HG02678 (cell line): ENCODE data around the gene PLEKHG2.

Source experiments
- ATAC-seq: cut with Tn5 transposase; IDR thresholded peaks from one replicate; pipeline ENCODE4 v1.9.1; 2021; ENCODE audit warnings: mild to moderate bottlenecking, moderate library complexity; ENCODE audit not compliant: unreplicated experiment

Gene PLEKHG2

DNA sequence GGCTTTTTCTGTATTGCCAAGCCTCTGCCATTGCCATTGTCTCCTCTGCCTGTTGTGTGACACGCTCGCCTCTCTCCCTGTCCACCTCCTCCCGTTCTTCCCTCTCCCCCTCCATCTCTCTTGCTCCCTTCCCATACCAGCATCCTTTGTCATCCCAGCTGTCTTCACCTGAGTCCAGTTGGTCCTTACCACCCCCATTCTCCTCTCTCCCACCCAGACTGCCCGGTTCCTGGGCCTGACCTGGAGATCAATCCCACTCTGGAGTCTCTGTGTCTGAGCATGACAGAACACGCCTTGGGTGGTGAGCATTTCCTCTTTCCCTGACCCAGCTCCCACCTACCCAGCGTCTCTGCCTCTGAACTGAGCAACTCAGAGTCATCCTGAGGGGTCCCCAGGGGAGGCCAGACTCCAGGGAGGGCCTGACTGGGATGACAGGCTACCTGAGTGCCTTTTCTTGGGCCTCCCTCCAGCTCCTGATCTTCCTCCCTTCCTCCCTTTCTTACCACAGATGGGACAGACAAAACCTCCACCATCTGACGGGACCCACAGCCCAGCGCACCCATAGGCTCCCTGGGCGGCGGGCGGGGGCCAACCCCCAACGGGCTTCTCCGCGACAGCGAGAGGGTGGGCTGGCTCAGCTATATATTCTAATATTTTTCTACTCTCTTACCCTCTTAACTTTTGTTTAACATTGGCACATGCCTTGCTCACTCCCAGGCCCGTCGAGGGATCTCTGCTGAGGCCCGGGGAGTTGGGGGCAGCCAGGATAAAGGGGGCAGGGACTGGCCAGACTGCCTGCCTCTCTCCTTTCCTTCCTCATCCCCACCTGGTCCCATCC is 29.3 kb upstream of the PLEKHG2 start:
- no peak for ATAC-seq

DNA sequence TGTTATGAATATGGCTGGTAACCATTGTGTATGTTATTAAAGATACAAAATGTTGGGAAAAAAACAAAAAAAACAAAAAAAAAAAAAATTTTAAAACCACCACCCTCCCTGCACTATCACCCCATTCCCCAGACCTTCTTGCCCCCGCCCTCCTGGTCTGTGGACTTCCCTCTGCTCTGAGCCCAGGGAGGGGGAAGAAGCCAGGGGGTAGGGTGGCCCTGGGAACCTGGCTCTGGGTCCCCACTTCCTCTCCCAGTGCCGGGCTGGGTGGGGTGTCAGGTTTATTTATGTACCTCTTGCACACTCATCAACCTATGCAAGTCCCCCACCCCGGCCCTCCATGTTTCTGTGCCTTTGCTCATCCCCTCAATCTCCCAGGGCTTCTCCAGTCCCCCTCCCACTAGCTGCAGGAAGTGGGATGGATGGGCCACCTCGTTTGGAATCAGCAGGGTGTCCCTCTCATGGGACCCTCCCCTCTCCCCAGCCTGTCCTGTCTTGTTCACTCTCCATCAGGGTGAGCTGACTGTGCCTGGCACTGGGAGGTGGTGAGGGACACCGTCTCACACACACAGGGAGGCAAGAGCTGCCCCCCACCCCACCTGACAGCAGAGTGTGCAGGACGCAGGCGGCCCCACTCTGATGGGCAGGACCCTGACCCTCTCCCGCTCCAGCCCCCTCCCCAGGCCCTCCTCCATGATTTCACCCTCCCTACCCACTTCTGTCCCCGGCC is 27.5 kb upstream of the PLEKHG2 start:
- ATAC-seq, result no peak

DNA sequence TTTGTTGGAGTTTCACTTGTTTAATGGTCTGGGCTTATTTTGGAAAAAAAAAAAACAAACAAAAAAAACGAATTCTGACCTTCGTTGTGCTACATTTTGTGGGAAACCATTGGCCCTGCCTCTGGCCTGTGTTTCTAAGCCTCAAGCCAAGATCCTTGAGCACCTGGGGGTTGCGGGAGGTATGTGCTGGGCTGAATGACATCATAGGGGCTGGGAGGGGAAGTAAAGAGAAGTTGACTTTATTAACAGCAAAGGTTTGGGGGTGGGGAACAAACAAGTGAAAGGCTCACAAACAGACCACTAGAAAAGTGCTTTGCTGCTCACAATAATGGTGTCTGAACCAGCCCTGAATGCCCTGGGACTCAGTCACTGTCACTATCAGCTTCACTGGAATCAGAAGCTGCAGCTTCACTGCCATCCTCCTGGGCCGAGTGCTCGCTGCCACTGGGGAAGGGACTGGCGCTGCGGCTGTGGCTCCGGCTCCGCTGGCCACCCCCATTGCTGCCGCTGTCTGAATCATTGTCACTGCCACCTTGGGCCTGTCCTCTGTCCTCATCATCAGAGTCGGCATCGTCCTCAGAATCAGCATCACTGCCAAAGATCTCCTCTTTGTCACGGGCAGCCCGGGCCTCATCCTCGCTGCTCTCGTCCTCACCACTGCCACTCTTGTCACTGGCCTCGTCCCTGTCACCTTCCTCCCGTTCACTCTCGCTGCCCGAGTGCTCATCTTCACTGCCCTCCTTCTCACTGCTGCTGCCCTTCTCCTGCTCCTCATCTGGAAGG is 26.6 kb upstream of the PLEKHG2 start:
- no peak for ATAC-seq

DNA sequence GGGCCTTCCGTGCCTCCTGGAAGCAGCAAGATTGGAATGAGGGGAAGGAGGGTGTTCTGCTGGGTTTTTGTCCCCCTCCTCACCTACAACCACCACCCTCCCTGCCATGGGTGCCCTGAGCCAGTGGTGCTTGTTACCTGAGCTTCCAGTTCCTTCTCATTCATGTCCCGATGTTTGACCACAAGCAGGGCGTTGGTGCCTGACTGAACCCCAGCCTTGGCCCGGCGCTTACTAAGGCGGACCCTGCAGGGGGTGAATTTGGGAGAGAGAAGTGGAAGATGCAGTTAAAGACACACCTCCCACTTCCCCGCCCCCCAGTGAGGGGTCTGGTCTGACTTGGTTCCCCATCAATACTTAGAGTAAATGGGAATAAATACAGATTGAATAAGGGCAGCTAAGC is 25.9 kb upstream of the PLEKHG2 start:
- ATAC-seq, result no peak

DNA sequence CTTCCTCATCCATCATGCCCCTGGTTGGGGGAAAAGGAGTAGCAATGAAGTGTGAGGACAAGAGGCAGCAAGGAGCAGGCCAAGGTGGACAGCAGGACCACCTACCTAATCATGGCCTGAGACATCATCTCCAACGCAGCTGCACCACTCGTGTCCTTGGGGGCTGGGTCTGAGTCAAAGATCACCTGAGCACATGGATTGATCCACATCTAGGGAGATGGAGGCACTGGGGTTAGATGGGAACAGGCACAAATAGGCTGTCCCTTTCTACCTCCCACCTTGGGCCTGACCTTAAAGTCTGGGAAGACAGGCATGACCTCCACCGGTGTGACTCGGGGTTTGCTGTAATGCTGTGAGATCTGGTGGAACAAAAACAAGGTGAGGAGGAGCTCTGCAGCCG is 23.8 kb upstream of the PLEKHG2 start:
- no peak for ATAC-seq

DNA sequence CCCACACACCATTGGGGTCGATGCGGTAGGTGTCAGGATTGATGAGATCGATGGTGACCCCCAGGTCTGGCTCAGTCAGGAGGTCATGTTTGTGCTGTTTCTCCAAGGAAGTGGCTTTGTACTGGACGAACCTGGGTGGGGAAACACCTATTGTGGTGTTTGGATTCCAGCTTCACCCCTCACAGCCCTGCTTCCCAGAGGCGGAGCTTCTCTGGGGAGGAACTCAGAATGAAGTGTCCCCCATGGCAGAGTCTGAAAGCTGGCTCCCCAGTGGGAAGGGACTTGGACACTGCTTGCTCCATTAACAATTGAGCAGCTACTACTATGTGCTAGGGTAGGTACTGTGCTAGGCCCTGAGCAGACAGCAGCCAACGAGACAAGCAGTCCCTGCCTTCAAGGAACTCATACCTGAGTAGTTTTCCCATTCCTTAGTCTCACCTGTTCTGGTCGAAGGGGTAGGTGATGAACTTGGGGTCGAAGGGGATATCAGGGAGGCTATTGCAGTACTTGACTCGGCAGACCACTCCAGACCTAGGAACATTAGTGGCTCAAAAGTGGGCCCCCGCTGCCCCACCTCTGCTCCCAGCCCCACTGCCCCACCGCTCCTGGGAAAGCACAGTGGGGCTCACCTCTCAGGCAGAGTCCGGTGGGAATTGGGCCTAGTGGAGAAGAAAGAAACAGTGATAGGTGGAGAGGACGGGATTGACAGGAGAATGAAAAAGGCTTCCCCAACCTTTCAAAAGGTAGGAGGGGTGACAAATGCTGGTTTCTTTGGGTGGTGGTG is 22.6 kb upstream of the PLEKHG2 start:
- no peak for ATAC-seq

DNA sequence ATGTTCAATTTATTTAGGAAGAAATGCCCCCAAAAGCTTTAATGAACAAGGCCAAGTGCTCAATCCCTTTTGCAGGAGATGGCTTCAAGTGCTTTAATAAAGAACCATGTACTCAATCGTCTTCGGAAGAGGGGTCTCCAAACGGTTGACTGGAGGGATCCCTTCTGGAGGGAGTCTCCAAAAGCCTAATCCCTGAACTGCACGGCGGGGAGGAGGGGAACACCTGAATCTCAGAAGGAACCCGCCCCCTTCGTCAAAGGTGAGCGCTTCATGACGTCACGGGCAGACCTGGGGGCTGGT is 22.1 kb upstream of the PLEKHG2 start:
- no peak for ATAC-seq

DNA sequence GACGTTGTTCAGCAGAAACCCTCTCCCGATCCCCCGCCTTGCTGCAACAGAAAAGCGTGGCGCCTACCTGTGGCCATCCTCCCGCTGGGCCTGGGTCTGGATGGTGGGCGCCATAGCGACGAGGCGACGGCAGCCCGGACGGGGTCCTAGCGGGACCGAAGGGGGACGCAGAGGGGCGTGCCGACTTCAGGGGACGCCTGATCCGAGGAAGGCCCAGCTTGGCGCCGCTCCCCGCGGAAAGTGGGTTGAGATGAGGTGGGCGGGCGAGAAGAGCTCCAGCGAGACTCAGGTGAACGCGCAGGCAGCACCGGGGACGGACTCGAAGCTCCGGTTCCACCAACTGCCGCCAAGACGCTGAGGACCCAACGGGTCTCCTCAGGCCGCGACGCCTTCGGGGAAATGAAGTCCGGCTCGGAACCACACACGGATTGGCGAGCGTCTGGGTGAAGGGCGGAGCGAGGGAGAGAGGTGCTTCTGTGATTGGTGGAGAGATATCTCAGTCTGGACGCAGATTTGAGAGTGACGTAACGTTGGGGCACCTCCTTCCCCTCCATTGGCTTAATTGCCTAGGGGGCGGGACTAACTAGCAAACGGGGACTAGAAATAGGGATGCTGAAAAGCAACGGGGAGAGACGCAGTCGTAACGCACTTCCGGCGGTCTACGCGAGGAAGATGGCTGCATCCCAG is 21.6 kb upstream of the PLEKHG2 start, which contains the start of the genes MED29 and PAF1:
Gene MED29, plus strand, starts transcription at position 628 of the 687 bp plus-strand sequence. Its CDS starts 45 bp downstream, at position 673.
Gene PAF1, minus strand, starts transcription at position 356 of the 687 bp plus-strand sequence. Its CDS starts 242 bp downstream, at position 114.
- ATAC-seq, result peak; percentile 94

DNA sequence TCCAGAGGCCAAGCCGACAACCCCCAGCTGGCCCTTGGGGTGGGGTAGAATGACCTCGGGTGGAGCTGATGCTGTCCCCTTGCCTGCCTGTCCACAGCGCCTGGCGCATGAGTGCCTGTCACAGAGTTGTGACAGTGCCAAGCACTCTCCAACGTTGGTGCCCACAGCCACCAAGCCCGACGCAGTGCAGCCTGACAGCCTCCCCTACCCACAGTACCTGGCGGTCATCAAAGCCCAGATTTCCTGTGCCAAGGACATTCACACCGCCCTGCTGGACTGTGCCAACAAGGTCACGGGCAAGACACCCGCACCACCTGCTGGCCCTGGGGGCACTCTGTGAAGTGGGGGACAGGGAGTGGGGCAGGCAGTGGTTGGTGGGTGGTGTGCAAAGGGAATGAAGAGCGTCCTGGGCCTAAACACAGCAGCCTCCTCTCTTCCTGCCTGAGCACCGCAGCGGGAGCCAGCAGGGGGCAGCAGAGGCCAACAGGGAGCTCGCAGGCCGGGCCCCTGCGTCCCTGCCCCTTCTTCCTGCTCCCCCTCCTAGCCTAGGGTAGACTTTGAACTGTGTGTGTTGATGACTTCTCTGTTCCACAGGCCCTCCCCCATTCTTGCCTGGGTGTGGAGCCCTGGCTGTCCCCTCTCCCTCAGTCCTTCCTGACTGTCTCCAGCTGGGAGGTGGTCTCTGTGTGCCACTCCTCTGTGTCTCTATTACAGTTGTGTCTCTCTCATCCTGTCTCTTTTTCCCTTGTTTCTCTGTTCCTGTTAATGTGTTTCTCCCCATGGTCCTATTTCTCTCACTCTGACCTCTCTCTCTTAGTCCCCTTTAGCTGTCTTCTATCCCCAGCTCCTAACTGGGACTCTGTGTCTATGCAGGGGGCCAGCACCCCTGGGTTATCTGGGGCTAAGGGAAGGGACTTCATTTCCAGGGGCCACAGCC is 14.8 kb upstream of the PLEKHG2 start:
- no peak for ATAC-seq

DNA sequence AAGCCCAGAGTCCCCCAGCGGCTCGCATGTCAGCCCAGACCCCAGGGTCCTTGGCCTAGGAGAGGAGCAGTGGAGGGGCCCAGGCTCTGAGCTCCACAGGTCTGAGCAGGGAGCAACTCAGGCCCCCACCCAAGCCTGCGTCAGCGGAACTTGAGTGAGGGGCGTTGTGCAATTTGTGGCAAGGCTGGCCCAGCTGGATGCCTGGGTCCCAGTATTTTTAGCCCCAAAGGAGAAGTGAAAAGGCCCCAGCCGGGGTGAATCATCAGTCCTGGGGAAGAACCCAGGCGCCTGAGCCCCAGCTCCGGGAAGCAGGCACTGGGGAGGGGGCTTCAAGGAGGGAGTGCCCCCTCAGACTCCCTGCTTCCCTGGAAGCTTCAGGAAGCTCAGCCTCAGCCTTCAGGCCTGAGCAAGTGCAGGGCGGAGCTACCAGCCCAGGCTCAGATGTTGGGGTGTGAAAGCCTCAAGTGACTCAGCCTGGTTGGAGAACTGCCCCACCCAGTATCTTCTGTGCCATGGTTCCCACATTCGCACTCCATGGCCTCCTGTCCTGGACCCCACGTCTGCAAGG is 14.1 kb upstream of the PLEKHG2 start:
- ATAC-seq, result no peak

DNA sequence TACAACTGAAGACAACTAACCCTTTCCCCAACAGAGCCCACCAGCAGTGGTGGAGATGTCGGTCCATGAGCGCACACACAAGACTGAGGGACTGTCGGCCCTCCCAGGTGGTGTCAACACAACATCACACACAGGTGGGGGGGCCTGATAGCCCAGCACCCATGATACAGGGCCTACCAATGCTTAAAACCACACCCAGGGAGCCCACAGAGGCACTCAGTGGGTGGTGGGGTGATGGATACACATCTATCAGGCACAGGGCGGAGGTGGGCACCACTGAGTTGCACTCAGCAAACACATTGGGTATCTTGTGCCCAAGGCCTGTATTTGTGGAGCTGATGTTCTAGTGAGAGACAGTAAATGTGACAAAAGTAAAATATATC is 12.8 kb upstream of the PLEKHG2 start:
- ATAC-seq, result no peak

DNA sequence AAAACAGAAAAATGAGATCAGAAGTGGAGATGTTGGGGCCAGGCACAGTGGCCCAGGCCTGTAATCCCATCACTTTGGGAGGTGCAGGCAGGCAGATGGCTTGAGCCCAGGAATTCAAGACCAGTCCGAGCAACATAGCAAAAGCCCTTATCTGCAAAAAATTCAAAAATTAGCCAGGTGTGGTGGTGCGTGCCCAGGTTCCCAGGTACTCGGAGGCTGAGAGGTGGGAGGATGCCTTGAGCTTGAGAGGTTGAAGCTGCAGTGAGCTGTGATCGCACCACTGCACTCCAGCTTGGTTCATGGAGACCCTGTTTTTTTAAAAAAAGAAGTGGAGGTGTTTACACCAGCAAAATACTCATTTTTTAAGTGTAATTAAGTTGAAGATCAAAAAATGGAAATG is 12.4 kb upstream of the PLEKHG2 start:
- ATAC-seq, result no peak

DNA sequence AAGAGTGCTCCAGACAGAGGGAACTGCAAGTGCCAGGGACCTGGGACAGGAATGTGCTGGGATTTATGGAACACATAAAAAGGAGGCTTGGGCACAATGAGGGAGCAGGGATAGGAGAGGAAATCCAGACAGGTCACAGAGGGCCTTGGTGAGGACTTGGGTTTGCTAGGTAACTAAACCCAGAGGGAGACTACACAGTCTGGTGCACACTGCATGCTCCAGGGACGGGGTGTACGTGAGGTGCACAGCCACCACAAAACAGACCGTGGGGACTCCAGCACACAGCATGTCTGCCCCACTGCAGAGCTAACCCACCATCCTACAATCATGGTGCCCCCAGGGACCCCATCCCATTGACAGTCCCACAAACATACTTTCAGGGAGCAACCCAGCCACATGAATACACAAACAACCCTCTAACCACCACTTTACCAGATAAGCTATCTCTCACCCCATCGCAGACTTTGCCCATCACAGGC is 11.4 kb upstream of the PLEKHG2 start:
- peak; percentile 7 for ATAC-seq

DNA sequence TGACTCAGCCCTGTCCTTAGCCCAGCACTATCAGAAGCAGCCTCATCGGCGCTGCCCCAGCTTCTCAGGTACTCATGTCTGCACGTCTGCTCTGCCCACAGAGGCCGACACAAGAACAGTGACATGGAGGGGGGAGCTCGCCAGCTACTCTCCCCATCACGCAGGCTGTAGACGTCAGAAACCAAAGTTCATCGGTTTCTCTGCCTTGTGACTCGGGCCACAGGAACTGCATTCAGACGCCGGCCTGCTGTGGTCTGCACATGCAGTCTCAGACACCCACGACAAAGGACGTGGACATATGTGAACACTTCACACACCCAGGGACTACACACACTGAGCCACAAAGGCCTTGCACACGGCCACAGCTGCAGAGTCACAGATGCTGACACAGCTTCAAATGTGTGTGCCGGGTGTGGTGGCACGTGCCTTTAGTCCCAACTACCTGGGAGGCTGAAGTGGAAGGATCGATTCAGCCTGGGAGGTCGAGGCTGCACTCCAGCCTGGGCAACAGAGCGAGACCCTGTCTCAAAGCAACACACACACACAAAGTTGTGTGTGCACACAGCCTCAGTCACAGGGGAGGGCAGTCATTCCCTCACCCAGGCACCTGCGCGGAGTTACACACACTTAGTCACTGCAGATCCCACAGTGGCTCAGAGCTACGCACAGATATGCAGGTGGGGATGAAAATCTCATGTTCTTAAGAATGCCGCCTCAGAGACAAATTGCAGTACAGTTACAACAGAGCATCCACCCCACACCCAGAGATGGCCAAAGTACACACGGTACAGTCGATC is 10.7 kb upstream of the PLEKHG2 start:
- peak; percentile 28 for ATAC-seq

DNA sequence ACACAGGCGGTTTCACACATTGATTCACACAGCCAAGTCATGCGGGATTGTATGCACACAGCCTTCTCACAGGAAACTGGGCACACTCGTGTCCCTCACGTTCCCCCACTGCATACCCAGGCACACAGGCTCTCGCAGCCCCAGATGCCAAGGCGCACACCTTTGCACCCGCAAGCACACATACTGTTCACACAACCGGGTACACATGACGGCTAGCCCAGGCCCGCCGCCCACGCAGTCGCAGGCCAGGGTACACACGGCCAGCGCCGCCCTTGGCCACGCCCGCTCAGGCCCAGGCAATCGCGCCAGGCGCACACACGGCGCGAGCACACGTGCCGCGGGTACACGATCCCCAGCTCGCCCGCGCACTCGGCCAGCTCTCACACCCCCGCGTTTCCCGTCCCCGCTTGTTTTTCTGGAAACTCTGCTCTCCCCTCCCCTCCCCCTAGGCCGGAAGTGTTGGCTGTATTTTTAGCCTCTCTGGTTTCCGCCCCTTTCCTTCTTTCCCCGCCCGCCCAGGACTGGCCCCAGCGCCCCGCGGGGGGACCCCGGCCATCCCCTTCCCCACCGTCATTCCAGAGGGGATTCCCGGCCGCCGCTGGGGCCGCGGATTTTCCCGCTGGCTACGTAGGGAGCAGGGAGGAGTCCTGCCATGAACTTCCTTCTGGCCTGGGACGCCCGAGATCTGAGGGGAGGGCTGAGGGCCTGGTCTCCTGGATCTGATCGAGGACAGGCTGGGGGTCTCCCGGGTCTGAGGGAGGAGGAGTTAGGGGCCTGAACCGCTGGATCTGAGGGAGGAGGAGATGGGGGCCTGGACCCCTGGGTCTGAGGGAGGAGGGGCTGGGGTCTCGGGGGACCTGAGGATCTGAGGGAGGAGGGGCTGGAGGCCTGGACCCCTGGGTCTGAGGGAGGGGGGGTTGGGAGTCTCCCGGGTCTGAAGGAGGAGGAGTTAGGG is 9.8 kb upstream of the PLEKHG2 start:
- ATAC-seq, result peak; percentile 33
